ENCODE results near the gene NINL. TPM values are rescaled to one million over a fixed set of nuclear protein-coding genes. Genes with fewer than 3 reads are reported as not detected.
"Not testable (repeated sequence)": the region's sequence is repeated elsewhere in the genome, so short reads cannot be mapped to it uniquely, and the experiment has no call there.

NINL gene
- total RNA-seq, 1 donor from 2014 or later = 5.0 TPM

DNA sequence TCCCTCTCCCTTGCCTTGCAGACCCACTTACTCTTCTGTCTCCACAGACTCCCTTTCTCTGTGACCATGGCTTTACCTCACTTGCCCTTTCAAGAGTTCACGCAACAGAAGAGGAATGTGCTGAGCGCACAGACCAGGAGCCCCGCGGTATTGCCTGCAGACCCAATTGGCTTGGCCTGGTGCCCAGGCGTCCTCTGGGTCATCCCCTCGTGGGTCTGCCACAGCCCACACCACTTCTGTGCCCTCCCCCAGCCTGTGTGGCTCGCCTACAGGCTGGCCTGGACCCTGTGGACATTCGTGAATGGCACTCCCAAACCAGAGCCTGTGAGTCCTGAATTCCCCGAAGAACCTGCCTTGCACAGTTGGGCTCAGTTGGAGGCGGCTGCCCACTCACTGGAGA lies 15.3 kb upstream of the NINL start:
- H3K27me3 ChIP-seq (ENCODE audit: control insufficient read depth, insufficient read depth, low read length) = no peaks in the 10 kb centered on the region
- FAIRE-seq = no peak
- no peaks in the 10 kb centered on the region for H3K36me3 ChIP-seq (ENCODE audit: control insufficient read depth, insufficient read depth, low read length)
- TF ChIP-seq, protein P1, sequence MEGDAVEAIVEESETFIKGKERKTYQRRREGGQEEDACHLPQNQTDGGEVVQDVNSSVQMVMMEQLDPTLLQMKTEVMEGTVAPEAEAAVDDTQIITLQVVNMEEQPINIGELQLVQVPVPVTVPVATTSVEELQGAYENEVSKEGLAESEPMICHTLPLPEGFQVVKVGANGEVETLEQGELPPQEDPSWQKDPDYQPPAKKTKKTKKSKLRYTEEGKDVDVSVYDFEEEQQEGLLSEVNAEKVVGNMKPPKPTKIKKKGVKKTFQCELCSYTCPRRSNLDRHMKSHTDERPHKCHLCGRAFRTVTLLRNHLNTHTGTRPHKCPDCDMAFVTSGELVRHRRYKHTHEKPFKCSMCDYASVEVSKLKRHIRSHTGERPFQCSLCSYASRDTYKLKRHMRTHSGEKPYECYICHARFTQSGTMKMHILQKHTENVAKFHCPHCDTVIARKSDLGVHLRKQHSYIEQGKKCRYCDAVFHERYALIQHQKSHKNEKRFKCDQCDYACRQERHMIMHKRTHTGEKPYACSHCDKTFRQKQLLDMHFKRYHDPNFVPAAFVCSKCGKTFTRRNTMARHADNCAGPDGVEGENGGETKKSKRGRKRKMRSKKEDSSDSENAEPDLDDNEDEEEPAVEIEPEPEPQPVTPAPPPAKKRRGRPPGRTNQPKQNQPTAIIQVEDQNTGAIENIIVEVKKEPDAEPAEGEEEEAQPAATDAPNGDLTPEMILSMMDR (IDR thresholded peaks at IDR 0.05; ENCODE audit: insufficient read depth, low read length, severe bottlenecking) = no peak
- DNase-seq (ENCODE audit: low read depth) = no peak
- no peak overlapping the region for H3K4me3 ChIP-seq (ENCODE audit: low read depth, low read length)

- TF ChIP-seq, protein P1 (IDR thresholded peaks at IDR 0.05; ENCODE audit: insufficient read depth, low read length, severe bottlenecking) = no peak
- Histone ChIP-seq H3K27me3 (ENCODE audit: control insufficient read depth, insufficient read depth, low read length) (no peaks in the 10 kb centered on the region), H3K4me3 (ENCODE audit: low read depth, low read length) (no peak overlapping the region), H3K36me3 (ENCODE audit: control insufficient read depth, insufficient read depth, low read length) (no peaks in the 10 kb centered on the region)
- no peak for FAIRE-seq
- DNase-seq (ENCODE audit: low read depth) = no peak
Observed at GRCh38 chr20:25592135-25592852, 7.0 kb upstream of the NINL start.

DNA sequence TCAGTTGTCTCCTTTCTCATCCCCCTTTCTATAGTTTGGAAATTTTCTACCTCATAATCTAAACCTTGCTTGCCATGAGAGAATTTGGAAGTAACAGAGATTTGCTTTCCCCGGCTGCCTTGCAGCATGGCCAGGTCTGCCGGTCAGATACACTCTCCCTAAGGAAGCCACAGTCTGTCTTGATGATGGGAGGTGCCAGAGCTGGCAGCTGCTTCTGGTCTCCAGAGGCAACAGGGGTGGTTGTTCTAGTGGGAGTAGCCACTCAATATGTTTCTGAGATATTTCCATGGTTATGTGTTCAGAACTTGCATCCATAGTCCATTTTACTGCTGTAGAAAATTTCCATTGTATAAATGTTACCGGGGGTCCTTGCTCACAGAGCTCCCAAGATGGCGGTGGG lies 5.4 kb upstream of the NINL start:
- H3K36me3 ChIP-seq (ENCODE audit: control insufficient read depth, insufficient read depth, low read length); DNase-seq (ENCODE audit: low read depth); H3K4me3 ChIP-seq (ENCODE audit: low read depth, low read length); H3K27me3 ChIP-seq (ENCODE audit: control insufficient read depth, insufficient read depth, low read length); FAIRE-seq: not testable (repeated sequence)

DNA sequence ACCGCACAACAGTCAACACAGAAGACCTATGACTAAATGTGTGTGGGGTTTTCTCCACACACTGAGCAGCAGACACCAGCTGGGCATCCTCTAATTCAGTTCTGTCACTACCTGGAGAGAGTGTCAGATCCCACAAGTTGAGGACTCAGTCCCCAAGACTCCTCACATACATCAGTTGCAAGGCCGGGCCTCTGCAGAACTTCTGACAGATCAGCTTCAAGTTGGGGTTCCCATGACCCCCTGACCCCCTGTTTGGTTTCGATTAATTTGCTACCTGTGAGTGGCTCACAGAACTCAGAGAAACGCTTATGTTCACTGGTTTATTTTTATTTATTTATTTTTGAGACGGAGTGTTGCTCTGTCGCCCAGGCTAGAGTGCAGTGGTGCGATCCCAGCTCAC lies 3.2 kb upstream of the NINL start:
- FAIRE-seq (no peak), DNase-seq (ENCODE audit: low read depth) (no peak)
- TF ChIP-seq, protein P1 (IDR thresholded peaks at IDR 0.05; ENCODE audit: insufficient read depth, low read length, severe bottlenecking) = no peak
- no peaks in the 10 kb centered on the region for H3K27me3 ChIP-seq (ENCODE audit: control insufficient read depth, insufficient read depth, low read length)
- H3K4me3 ChIP-seq (ENCODE audit: low read depth, low read length) = no peak overlapping the region
- no peaks in the 10 kb centered on the region for H3K36me3 ChIP-seq (ENCODE audit: control insufficient read depth, insufficient read depth, low read length)

- no peak for DNase-seq (ENCODE audit: low read depth)
- Histone ChIP-seq H3K27me3 (ENCODE audit: control insufficient read depth, insufficient read depth, low read length) (no peaks in the 10 kb centered on the region), H3K36me3 (ENCODE audit: control insufficient read depth, insufficient read depth, low read length) (no peaks in the 10 kb centered on the region), H3K4me3 (ENCODE audit: low read depth, low read length) (no peak overlapping the region)
- FAIRE-seq = no peak
- TF ChIP-seq, protein P1 (IDR thresholded peaks at IDR 0.05; ENCODE audit: insufficient read depth, low read length, severe bottlenecking) = no peak
Observed at GRCh38 chr20:25587536-25587935, 2.2 kb upstream of the NINL start.

DNA sequence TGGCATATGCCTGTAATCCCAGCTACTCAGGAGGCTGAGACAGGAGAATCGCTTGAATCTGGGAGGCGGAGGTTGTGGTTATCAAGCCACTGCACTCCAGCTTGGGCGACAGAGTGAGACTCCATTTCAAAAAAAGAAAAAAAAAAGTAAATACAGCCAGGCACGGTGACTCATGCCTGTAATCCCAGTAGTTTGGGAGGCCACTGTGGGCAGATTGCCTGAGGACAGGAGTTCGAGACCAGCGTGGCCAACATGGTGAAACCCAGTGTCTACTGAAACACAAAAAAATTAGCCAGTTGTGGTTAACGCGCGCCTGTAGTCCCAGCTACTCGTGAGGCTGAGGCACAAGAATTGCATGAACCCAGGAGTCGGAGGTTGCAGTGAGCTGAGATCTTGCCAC lies 1.5 kb upstream of the NINL start:
- TF ChIP-seq, protein P1 (IDR thresholded peaks at IDR 0.05; ENCODE audit: insufficient read depth, low read length, severe bottlenecking) = no peak
- DNase-seq (ENCODE audit: low read depth) = no peak
- FAIRE-seq = no peak

GRCh38 chr20:25583607-25584006 lies 1.7 kb downstream of the NINL start:
- H3K4me3 ChIP-seq (ENCODE audit: low read depth, low read length); FAIRE-seq: not testable (repeated sequence)

More for the DNA sequence above, 1.5 kb upstream of the NINL start:
- no peaks in the 10 kb centered on the region for H3K36me3 ChIP-seq (ENCODE audit: control insufficient read depth, insufficient read depth, low read length)
- H3K4me3 ChIP-seq (ENCODE audit: low read depth, low read length) = no peak overlapping the region
- H3K27me3 ChIP-seq (ENCODE audit: control insufficient read depth, insufficient read depth, low read length) = no peaks in the 10 kb centered on the region

More at GRCh38 chr20:25583607-25584006, 1.7 kb downstream of the NINL start:
- H3K36me3 ChIP-seq (ENCODE audit: control insufficient read depth, insufficient read depth, low read length); DNase-seq (ENCODE audit: low read depth); H3K27me3 ChIP-seq (ENCODE audit: control insufficient read depth, insufficient read depth, low read length): not testable (repeated sequence)

All from bronchial epithelial cell (primary cell).